COLO668 (cell line): ENCODE measurements around the gene RER1.
"Not testable (repeated sequence)": the region's sequence is repeated elsewhere in the genome, so short reads cannot be mapped to it uniquely, and the experiment has no call there.

Experiments used
- DNase-seq: peaks from one replicate; lab custom pipeline; 2025; ENCODE audit not compliant: unreplicated experiment; lab: John Stamatoyannopoulos, UW

RER1 gene

DNA sequence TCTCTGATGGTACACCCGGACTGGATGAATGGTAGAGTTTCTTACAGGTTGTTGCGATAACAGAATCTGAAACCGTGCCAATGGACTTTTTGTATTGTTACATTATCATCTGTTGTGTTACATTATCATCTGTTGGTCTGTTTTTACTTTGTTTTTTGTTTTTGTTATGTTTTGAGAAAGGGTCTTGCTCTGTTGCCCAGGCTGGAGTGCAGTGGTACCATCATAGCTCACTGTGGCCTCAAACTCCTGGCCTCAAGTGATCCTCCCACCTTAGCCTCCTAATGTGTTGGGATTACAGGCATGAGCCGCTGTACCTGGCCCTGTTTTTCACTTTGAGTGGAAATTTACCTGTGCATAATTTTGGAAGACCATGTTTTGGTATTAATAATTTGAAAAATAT, 30.9 kb downstream of the RER1 start:
- no peak for DNase-seq

DNA sequence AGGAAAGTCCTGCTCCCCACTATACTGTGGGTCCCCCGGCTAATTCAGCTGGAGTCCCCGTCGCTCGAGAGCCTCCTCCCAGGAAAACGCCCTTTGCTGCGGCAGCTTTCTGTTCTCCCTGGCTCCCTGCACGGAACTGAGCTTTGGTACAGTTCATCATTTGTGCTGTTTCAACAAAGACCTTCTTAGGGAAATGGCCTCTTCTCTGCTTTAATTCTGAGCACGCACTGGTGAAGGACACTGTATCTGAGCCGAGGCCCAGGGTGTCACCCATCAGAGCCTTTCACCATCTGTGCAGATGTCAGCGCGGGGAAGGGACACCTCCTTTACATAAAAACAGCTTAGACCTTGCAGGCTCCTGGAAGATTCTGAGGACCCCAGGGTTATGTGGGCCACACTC, 34.3 kb downstream of the RER1 start:
- no peak for DNase-seq

DNA sequence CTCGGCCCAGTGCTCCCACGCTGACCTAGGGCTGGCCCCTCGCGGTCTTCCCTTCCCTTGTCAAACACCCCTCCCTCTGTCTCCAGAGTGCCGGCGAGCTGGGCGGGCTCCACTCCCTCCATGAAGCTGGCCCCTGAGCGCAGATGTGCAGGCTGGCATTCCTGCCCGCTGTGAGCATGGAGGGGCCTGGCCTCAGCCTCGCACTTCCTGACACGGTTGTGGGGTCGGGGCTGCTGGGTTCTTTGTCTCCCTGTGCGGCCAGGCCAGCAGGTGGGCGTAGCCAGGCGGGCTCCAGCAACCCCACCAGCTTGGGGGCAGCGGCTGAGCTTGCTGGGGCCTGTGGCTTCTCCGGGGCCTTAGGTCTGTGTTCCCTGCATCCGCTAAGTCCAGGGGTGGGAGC, 34.9 kb downstream of the RER1 start:
- no peak for DNase-seq

DNA sequence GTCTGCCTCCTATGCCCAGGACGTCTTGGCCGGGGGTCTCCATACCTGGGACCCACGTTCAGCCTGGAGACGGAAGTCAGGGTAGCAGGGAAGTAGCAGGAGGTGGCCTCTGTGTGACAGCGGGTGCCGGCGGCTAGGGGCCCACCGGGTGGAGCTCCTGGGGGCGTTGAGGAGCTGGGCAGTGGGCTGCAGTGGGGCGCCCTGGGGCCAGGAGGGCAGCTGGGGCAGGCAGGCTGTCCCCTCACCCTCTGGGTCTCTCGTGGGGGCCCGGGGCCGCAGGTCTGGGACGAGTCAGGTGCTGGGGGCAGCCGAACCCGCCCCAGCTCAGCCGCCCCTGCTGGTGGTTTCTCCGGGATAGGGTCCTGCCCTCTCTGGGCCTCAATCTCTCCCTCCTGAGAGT, 35.4 kb downstream of the RER1 start:
- no peak for DNase-seq

DNA sequence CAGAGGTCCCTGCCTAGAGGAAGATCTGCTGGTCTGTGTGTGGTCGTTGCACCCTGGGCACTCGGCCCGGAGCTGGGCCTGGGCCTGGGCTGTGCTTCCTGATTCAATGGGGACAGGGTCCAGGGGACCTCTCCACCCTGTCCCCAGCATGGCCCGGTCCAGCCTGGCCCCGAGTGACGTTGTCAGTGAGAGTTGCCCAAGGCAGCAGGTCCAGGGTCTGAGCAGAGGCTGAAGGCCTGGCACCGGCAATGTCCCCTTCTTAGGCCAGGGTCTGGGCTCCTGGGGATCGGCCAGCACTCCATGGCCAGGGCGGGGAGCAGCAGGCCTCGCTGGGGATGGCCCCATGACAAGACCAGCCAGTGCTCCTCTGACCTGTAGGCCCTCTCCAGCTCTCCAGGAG, 36.3 kb downstream of the RER1 start:
- no peak for DNase-seq

DNA sequence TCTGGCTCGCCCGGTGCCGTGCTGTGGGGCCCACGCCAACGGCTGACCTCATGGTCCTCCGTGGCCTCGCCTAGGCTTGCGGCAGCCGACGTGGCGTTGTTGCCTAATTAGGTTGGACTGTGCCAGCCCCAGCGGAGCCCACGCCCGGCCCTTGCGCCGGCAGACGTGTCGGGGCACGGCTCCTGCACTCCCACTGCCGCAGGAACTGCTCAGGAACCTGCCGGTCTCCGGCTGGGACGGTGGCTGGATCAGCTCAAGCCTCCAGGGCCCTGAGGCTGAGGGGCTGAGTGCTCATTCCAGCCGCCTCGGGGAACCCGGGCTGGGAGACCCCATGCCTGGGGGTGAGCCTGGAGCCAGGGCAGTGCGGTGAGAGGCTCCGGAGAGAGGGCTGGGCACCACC, 36.8 kb downstream of the RER1 start:
- no peak for DNase-seq

DNA sequence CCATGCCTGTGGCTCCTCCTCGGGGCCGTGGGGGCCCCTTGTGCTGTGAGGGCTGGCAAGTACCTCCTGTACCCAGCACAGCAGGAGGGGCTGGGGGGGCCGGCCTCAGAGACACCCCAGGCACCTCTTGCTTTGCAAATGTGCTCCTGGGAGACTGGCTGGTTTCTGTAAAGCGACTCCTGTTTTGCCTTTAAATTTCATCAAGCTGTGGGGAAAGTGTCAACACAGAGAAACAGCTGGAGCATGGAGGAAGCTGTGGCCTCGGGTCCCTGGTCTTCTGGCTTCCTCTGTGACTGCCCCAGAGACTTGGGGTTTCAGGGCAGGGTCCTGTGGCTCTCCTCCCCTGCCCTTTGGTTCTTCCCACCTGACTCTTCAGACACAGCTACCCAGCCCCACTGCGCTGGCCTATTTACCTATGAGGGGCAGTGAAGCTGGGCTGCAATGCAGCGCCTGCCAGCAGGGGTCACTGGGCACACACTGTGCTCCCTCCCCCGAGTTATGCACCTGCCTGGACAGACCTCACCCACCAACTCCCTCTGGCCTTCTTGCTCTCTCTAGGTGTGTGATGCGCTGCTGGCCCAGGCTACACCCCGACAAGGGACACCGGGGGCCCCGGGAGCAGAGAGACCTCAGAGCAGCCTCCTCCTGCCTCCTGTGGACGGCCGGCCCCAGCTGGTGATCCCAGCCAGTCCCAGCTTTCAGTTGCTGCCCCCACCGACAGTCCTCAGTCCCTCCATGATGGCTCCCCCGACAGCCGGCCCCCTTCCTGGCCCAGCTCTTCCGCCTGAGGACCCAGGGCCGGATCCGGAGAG, 38.3 kb downstream of the RER1 start:
- DNase-seq, result peak; percentile 75

DNA sequence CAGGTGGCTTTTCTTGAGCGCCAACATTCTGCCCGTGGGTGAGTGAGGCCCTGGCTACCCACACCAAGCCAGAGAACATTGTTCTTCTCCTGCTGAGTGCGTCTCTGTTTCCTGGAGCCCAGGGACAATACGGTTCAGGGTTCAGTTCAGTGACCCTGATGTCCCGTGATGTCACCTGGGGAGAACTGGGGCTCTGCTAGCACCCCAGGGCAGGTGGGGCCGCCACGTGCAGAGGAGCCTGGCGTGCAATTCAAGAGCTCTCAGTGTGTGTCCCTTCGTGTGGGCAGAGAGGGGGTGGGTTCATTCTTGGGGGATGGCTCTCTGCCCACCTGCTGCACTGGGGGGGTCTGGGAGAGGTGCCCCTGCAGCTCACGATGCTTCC, 38.9 kb downstream of the RER1 start:
- no peak for DNase-seq

DNA sequence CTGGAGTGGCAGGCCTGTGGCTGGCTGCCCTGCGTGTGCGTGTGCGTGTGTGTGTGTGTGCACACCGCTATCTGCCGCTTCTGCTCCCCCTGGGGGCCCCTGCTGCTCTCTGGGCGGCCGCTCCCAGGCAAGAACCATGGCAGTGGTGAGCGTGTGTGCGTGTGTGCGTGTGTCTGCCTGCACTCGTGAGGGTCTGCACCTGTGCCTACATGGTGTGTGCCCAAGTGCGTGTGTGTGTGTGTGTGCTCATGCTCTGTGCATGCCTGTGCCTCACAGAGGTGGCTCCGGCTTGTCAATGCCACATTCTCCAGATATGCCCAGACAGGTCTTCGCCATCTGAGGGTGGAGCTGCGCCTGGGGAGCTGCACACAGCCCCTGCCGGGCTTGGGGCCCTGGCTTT, 39.5 kb downstream of the RER1 start:
- DNase-seq, result no peak

DNA sequence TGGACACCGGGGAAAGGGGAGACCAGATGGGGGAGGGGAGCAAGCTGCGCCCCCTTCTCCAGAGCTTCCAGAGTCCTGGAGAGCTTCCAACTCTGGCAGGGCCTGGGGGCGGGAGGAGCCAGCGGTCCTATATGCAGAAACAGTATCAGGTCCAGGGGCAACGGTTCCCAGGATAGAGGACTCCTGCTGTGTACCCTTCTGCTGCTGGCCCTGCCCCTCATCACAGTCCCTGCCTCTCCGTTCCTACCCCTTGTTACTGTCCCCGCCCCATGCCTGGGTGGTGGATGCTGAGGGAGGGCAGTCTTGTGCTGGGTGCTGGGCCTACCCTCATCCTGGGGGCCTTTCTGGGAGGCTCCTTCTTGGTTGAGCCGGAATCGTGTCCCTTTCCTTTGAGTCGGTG, 39.9 kb downstream of the RER1 start:
- DNase-seq, result no peak

DNA sequence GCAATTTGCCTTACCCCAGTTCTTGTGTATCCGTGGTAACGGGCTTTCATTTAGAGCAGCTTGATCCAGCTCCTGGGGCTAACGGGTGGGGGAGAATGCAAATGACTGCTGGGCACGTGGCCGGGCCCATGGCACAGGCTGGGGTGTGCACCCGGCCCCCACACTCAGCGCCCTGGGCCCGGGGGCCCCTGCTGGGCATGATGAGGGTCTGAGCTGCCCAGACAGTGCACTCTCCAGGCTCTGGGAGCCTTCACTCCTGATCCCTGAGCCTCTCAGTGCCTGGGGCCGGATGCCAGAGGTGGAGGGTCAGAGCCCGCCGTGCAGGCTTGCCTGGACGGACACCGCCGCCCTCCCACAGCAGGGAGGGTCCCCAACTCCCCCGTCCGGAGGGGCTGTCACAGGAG, 40.8 kb downstream of the RER1 start:
- no peak for DNase-seq

DNA sequence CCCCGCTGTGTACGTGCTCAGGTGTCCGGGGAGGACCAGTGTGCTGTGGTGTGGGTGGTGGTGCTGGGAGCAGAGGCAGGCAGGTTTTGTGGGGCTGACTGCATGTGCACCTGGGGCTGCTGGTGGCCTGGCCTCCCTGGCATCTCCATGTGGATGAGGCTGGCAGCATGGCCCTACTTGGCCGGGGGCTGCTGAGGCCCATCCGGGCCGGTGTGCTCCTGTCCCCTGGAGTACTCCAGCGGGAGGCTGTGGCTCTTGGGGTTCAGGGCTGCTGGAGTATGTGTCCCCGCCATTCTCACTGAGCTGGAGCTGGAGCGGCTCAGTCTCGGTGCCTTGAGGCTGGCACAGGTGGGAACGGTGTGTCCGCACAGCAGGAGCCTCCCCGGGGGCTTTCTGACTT, 41.6 kb downstream of the RER1 start:
- no peak for DNase-seq

DNA sequence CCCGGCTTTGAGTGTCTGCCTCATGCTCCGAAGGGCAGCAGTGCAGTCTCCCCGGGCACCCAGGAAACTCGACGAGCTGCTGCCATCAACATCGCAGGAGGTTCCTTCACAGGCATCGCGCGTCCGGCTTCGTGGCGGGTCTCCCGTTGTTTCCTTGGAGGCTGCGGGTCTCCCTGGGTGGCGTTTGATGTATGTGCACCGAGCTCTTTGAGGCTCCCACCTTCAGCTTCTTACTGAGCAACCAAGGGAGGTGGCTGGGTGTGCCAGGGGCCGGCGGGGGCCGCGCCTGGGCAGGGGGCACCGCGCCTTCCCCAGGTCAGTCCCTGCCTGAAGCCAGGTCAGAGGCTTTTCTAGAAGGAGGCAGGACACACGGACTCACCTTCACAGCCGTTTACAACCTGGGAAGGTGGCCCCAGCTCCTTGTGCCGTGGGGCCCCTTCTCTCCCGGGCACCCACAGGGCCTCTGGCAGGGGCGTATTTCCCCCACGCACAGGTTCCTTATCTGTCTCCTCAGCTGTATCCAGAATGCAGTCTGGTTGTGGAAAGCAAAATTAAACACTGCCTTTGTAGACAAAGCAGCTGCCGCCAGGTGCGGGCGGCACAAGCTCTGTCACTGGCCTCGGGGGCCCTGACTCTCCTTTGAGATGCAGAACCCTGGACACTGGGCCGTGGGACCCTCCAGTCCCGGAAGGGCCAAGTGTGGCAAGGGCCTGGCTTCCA, 42.5 kb downstream of the RER1 start:
- peak; percentile 40 for DNase-seq

DNA sequence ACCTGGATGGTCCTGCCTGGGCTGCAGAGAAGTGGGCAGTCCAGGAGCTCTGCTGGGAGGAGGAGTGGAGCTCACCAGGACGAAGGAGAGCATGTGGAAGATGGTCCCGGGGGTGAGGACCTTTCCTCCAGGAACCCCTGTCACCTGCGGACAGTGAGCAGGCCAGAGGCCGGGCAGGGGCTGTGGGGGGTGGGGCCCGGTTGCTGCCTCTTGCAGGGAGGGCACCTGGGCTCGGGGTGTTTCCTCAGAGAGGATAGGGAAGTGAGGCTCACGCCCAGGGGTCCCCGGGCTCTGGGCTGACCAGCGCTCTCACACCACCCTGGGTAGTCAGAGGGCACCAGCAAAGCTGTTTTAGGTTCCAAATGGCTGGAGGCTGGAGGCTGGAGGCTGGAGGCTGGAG, 43.5 kb downstream of the RER1 start:
- DNase-seq, result no peak

DNA sequence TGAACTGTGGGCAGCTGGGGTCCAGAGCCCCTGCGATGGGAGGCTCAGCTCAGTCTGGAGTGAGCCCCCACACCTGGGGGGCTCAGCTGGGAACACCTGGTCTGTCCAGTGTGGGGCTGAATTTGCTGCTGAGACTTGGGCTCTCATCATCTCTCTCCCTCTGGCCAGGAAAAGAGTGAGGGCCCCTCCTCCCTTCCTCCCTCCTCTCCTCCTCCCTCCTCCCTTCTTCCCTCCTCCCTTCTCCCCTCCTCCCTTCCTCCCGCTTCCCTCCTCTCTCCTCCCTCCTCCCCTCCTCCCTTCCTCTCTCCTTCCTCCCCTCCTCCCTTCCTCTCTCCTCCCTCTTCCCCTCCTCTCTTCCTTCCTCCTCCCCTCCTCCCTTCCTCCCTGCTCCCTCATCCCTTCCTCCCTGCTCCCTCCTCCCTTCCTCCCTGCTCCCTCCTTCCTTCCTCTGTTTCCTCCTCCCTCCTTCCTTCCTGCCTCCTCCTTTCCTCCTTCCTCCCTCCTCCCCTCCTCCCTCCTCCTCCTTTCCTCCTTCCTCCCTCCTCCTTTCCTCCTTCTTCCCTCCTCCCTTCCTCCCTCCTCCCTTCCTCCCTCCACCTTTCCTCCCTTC, 44.2 kb downstream of the RER1 start:
- no peak for DNase-seq

DNA sequence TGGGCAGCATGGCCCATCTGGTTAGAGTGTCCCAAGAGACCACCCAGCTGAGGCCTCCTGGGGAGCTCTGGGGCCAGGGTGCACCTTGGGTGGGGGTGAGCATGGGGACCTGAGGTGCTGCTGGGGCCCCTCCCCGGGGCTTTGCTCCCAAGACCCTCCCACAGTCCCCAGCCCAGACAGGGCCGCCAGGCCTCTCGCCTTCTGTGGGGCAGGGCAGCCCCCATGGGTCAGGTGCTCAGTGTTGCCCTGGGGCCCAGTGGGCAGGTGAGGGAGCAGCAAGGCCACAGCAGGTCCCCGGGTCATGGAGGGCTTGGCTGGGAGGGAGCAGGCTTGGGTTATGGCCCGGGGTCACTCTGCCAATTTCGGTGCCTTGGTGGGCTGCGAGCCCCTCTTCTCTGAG, 45.2 kb downstream of the RER1 start:
- DNase-seq, result no peak

DNA sequence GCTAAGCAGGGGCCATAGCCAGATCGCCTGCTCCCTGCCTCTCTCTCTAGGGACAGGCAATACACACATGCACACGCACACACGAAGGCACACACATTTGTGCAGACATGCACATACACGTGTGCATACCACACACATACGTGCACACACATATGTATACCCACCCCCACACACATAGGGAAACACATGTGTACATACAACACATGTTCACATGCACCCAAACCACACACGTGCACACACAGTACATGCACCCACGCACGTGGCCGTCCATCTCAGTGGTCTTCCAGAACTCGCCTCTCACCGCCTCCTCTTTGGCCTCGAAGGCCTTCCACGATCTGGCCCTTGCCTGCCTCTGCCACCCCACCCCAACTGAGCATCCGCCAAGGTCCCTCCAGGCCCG, 46.0 kb downstream of the RER1 start:
- DNase-seq, result no peak

DNA sequence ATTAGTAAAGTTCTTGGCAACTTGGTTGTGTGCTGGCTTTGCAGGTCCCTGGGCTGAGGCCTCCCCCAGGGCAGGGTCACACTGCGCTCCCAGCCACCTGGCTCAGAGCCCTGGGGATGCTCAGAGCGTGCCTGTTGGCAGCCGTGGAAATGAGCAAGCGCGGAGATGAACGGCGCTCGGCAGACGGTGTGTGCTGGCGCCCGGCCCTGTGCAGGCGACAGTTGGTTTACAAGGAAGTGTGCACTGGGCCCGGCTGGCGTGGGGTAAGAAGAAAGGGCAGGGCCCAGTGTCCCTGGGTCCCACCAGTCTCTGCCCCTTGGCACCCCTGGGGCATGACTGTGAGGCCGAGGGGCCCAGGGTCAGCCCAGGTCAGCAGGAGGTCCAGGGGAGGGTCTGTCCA, 46.4 kb downstream of the RER1 start:
- peak; percentile 35 for DNase-seq

DNA sequence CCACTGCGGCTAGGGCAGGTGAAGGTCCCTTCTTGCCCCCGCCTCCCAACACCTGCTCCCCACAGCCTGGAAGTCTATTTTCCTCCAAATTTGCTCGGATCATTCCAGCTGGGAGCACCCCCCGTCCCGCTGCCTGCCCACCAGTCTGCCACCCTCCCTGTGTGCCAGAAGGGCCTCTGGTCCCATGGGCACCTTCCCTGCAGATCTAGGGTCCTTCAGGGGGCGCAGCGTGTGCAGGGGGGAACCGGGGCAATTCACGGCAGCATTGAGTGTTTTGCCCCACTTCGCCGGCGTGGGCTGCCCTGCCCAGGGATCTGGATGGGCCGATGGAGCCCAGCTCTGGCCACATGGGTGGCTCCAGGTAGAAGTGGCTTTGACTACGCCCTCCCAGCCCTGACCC, 47.0 kb downstream of the RER1 start:
- no peak for DNase-seq

DNA sequence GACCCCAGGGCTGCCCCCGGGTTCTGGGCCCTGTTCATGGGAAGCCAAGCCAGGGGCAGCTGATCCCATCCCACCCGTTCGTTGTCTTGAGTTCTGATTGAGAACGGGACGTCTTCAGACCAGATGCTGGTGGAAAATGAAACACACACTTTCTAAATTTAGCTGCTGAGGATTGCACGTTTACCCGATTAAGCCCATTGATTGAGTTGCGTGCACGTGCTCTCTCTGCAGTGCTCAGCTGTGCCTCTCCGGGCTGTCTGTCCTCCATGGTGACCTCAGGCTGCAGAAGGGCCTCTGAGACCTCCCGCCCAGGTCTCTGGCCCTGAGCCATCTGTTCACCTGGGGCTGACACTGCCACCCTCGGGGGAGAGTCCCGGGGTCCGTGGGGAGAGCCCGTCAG, 47.7 kb downstream of the RER1 start:
- DNase-seq, result no peak

DNA sequence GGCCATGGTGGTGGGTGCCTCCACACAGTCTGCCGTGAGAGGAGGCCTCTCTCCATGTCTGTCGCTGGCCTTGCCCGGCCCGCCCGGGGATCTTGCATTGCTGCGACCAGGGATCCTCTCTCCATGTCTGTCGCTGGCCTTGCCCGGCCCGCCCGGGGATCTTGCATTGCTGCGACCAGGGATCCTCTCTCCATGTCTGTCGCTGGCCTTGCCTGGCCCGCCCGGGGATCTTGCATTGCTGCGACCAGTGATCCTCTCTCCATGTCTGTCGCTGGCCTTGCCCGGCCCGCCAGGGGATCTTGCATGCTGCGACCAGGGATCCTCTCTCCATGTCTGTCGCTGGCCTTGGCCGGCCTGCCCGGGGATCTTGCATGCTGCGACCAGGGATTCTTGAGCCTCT, 48.7 kb downstream of the RER1 start:
- not testable (repeated sequence) for DNase-seq

DNA sequence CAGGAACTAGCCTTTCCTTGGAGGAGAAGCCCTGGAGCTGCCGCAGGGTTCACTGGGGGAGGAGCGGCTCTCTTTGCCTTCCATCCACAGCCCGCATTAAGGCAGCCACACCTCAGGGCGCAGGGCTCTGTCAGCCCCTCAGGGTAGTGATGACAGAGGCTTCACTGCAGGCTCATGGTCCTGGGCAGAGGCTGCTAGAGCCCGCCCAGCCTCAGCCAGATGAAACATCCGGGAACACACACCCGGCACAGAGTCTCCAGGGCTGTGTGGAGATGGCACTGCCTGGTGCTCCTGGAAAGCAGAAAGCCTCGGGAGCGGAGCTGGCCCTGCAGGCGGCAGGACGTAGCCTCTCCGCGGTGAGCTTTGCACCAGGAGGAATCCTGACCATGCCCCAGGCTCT, 50.1 kb downstream of the RER1 start:
- no peak for DNase-seq
